NCI-H2227 (cell line): ENCODE data around the gene PADI3.
A peak's percentile ranks its signal among the peaks of the same experiment; 100 is the strongest.

Source experiments
- DNase-seq: peaks from one replicate; lab custom pipeline; 2025; ENCODE audit not compliant: unreplicated experiment; lab: John Stamatoyannopoulos, UW

The PADI3 gene

GRCh38 chr1:17272066-17272465 lies 23.2 kb downstream of the PADI3 start:
- DNase-seq, result no peak

DNA sequence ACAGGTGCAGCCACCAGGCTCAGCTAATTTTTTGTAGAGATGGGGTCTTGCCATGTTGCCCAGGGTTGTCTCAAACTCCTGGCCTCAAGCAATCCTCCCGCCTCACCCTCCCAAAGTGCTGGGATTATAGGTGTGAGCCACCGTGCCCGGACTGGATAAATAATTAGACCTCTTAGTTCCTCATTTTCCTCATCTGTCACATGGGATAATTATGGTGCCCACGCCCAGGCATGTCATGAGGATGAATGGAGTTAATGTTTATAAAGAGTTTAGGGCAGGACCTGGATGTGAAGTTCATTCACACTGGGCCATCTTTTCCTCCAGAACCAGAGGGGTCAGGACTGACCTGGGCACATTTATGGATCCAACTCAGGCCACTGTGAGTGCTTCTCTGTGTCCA lies 23.7 kb downstream of the PADI3 start:
- DNase-seq, result no peak

GRCh38 chr1:17273096-17273495 lies 24.2 kb downstream of the PADI3 start:
- DNase-seq, result no peak

DNA sequence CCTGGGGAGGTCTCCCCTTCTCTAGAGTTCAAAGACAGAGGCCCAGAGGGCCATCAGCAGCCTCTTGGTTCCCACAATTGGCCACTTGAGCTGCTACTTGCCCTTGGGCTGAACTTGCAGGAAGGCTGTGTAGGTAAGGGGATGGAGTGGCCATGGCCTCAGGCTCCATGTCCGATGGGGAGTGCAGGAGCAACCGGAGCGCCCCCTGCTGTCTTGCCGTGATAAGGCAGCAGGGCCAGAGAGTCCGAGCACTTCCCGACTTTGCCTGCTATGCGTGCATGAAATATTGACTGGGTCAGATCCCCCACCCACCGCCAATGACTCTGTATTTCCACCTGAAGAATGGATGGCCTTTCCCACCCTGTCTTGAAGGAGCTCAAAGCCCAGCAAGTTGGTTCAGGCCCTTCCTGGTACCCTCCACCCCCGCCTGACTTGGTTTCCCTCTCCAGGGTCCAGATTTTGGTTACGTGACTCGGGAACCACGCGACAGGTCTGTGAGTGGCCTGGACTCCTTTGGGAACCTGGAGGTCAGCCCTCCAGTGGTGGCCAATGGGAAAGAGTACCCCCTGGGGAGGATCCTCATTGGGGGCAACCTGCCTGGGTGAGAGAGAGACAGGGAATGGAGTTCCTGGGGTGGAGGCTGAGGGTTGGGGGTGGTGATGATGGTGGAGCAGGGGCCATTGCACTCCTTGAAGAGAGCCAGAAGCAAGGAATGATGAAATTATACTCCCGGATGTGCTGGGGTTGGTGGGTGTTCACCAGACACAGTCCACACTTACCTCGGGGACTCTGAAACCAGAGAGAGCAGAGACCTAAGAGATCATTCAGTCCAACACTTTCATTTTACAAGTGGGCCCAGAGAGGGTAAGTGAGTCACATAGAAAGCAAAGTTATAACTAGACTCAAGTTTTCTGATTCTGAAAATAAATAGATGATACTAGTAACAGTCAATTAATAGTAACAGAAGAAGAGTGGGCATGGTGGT lies 25.6 kb downstream of the PADI3 start:
- DNase-seq, result peak; percentile 60

DNA sequence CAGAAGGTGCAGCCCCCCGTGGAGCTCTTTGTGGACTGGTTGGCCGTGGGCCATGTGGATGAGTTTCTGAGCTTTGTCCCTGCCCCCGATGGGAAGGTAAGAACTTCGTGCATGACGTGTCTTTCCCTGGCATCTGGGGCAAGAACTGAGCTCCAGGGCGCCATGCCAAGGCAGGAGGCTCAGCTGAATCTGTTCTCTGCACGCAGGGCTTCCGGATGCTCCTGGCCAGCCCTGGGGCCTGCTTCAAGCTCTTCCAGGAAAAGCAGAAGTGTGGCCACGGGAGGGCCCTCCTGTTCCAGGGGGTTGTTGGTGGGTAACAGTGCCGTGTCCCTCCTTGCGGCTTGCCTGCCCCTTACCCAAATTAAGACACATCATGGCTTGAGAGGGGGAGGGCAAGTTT lies 27.7 kb downstream of the PADI3 start:
- DNase-seq, result no peak

DNA sequence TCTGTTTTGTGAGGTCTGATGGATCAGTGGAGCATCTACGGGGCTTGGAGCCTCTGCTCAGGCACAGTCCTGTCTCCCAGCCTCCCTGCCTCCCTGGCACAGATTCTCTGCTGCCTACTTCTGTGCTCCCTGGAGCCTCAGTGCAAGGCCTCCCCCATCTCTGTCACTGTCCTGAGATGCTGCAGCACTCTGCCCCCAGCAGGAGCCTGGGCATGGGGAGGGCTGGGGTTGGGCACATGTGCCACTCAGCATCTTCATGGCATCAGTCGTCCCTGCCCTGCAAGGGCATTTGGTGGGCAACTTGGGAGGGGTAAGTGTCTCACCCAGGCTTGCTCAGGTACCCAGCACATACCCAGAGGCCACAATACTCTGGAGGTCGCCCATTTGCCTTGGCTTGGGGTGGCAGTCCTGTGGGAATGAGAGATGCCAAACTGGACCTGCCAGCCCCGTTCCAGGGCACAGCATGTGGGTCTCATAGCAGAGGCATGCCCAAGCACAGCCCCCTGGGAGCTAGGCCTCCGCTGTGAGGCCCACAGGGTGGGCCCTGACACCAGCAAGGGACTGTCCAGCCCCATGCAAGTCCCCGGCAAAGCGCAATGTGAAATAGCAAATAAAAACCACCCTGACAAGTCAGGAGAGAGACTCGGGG lies 28.7 kb downstream of the PADI3 start:
- DNase-seq, result no peak

- no peak for DNase-seq
These were observed 30.3 kb downstream of the PADI3 start for GRCh38 chr1:17278996-17279830.

DNA sequence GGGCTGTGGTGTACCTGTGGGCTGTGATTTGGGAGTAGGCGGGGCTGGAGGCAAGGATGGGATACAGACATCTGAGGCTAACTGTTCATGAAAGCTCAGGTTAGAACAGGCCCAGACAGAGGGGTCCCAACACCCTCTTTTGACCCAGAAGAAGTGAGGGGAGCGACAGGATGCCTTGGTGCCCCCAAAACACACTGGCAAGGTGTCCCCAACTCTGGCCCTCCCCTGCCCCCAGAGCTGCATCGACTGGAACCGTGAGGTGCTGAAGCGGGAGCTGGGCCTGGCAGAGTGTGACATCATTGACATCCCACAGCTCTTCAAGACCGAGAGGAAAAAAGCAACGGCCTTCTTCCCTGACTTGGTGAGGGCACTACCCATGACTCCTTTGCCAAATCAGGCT lies 31.5 kb downstream of the PADI3 start:
- no peak for DNase-seq

DNA sequence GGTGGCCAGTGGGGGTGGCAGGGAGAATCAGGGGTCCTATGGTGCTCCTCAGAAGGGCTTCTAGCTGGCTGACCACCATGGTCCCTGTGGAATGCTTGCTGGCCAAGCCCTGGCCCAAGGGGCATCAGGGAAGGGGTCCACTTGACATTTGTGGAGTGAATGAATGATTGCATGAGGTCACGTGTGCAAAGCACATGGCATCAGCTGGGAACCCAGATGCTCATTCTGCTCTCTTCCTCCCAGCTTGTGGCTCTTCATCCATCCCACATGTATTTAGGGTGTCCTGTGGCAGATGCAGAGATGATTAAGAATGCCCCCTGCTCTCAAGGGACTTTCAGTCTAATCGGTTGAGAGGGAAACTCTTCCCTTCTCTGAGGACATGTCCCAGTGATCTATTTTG lies 32.0 kb downstream of the PADI3 start:
- no peak for DNase-seq

GRCh38 chr1:17281775-17282181 lies 32.9 kb downstream of the PADI3 start:
- no peak for DNase-seq

GRCh38 chr1:17282836-17283235 lies 33.9 kb downstream of the PADI3 start:
- no peak for DNase-seq

DNA sequence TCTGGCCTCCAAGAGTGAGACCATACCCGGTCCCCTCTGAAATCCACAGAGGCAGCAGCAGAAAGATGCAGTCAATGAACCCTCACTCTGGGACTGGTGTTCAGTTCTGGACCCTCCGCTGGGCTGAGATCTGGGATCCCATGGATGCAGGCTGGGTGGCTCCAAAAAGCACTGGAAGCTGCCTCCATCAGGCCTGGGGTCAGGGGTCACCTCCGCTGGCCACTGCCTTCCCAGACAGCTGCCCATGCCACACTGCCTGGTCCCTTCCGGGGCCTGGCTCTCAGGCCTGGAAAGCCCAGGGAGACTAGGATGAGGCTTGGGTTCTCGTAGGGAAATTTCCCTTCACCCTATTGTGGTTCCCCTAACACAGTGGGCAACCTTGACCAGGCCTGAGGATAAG lies 37.7 kb downstream of the PADI3 start:
- no peak for DNase-seq

DNA sequence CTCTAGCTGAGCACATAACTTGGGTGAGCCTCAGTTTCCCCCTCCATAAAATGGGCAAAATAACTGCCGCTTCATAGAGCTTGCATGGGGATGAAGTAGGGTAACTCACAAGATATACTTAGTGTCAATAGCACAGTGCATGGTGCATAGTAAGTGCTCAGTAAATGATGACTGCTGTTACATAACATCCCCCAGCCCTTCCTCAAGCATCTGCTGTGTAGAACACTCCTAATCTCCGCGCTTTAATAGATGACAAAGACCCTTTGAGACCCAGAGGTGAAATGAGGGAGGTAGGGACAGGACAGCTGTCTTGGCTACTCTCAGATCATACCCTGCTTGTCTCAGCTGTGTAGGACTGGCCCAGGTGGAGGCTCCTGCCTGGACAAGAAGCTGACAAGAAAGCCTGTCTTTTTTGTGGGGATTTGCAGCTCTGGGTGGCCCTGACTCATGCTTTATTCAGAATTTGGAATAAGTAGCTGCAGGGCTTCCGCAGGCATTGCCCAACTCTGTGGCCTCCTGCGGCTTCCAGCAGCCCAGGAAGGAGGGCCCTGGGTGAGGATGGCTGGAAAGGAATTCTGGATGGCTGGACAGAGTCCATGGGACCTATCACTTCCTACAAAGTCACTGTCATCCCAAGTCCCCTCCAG lies 38.4 kb downstream of the PADI3 start:
- DNase-seq, result no peak

GRCh38 chr1:17289721-17290120 lies 40.8 kb downstream of the PADI3 start:
- no peak for DNase-seq

DNA sequence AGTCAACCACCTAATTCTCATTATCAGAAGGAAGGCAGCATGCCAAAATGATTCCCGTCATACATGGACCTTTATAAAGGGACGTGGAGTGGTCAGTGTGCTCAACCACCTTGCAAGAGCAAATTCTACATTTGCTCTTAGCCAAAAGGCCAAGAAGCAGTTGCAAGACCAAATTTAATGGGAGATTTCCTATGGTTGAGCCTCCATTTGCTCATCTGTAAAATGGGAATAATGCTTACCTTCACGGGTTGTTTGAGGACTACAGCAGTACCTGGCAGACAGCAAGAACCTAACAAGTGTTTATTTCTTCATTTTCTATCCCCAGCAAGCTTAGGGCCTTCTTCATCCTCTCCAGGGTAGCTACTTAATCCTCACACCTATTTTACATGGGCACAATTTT lies 41.7 kb downstream of the PADI3 start:
- DNase-seq, result no peak

DNA sequence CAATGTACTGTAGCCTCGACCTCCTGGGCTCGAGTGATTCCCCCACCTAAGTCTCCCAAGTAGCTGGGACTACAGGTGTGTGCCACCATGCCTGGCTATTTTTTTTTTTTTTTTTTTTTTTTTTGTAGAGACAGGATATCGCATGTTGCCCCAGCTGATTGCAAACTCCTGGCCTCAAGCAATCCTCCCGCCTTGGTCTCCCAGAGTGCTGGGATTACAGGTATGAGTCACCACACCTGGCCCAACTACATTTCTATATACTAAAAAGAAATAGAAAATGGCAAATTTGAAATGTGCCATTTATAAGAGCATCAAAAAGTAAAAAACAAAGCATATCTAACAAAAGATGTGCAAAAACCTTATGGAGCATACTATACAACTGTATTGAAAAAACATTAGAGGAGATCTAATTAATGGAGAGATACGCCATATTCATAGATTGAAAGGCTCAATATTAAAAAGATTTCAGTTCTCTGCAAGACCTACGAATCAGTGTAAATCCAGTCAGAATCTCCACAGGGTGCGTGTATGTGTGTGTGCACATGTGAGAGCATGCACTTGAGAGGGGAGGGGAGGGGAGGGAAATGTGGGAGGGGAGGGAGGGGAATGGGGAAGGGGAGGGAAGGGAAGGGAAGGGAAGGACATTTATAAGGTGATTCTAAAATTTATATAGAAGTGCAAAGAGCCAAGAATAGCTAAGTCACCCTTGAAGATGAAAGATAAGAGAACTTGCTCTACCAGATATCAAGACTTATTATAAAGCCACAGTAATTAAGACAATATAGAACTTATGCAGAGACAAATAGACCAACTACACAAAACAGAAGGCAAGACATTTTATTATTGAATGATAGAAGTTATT lies 43.6 kb downstream of the PADI3 start:
- DNase-seq, result no peak

DNA sequence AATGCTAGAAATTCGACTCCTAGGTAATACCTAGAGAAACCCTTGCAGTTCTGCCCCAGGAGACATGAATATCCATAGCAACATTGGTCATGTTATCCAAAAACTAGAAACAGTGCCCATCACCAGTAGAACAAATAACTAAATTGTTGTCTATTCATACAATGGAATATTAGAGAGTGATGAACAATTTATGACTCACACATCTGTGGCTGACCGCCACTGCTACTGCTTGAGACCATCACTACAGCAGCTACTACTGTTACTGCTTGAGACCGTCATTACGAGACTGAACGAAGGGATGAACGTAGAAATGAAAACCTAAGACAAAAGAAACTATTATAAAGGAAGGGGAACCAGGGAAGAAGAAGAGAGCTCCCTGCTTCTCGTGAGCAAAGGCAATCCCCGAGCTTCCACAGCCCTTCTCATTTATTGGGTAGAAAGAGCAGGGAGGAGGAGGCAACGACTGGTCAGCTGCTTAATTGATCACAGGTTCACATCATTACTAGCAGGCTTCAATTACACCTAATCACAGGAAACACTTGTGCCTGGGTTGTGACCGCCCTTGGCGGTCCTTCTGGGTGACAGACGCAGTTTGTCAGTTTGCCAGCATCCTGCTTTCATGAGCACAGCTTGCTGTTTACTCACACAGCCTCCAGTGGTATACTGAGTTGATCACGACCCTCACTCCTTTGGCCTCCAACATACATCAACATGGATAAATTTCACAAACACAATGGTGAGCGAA lies 45.0 kb downstream of the PADI3 start:
- DNase-seq, result no peak

DNA sequence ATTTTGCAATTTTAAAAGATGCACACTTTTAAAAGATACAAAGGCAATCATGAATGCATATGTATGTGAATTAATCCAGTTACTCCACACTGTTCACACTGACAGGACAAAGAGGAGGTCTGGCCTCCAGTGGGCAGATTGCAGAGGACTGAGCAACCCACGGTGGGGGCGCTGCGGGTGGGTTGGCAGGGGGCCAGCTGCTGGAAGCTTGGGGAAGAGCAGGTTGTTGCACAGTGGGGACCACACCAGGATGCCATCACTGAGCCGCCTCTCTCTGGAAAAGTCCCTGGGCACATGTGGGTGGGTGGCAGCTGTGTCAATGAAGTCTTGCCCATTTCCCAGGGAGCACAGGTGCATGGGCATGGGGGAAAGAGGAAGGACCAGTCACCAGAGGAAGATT lies 46.4 kb downstream of the PADI3 start:
- no peak for DNase-seq

DNA sequence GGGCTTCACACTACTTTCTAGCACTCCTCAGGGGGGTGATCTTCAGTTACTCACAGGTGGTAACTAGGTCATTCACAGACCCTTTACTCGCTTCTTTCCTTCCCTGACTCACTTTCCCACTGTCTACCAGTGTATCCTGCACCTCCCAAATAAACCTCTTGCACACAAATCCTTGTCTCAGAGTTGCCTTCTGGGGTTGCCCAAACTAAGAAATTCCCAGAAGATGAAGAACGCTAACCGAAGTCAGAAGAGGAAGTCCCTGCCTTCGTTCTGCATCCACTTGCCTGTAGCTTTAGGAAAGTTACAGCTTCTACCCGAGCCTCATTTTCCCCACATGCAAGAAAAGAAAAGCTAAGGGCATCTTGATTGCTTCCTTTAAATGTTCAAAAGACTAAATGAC lies 47.2 kb downstream of the PADI3 start:
- DNase-seq, result no peak
